Keratinocyte (primary cell): ENCODE measurements around the gene HSPA4L.

Source experiments
- EZH2 ChIP-seq: IDR thresholded peaks from one replicate; pipeline ENCODE4 v1.6.1; 2012; ENCODE audit warnings: inconsistent platforms, mild to moderate bottlenecking, low read length, moderate library complexity
- TF ChIP-seq, protein P1 (sequence below), 3 experiments: IDR thresholded peaks in 1 of 3; conservative IDR thresholded peaks in 1 of 3; optimal IDR thresholded peaks in 1 of 3; 2 replicates in 2 of 3; 3 replicates in 1 of 3; pipeline versions ENCODE3 to v1.5.1; 2011; ENCODE audit warnings: low read length in 3 of 3, mild to moderate bottlenecking in 3 of 3, moderate library complexity in 2 of 3, control low read depth in 1 of 3, inconsistent platforms in 1 of 3; ENCODE audit not compliant: insufficient read depth in 2 of 3; ENCODE audit errors: extremely low read depth in 1 of 3

- TF ChIP-seq, protein P1, sequence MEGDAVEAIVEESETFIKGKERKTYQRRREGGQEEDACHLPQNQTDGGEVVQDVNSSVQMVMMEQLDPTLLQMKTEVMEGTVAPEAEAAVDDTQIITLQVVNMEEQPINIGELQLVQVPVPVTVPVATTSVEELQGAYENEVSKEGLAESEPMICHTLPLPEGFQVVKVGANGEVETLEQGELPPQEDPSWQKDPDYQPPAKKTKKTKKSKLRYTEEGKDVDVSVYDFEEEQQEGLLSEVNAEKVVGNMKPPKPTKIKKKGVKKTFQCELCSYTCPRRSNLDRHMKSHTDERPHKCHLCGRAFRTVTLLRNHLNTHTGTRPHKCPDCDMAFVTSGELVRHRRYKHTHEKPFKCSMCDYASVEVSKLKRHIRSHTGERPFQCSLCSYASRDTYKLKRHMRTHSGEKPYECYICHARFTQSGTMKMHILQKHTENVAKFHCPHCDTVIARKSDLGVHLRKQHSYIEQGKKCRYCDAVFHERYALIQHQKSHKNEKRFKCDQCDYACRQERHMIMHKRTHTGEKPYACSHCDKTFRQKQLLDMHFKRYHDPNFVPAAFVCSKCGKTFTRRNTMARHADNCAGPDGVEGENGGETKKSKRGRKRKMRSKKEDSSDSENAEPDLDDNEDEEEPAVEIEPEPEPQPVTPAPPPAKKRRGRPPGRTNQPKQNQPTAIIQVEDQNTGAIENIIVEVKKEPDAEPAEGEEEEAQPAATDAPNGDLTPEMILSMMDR (optimal IDR thresholded peaks at IDR 0.05 in 1 of 3, IDR thresholded peaks at IDR 0.05 in 1 of 3, conservative IDR thresholded peaks at IDR 0.05 in 1 of 3; ENCODE audit: extremely low read depth in 1 of 3, insufficient read depth in 2 of 3, low read length in 3 of 3), result no peak
- TF ChIP-seq EZH2, result no peak
These were observed 63.9 kb downstream of the HSPA4L start for GRCh38 chr4:127846061-127846460.
